Limb (tissue), 2 donors: ENCODE data around the gene DLX6.

Source experiments
- DNase-seq, 2 donors: peaks; one replicate each; pipeline ENCODE4 v3.0.0-alpha.2; 2016; ENCODE audit errors: extremely low spot score in 2 of 2

DLX6 gene

GRCh38 chr7:97009753-97010732, 4.7 kb downstream of the DLX6 start:
- no peak for DNase-seq

- no peak for DNase-seq
These were observed 5.8 kb downstream of the DLX6 start for GRCh38 chr7:97011104-97011503.

GRCh38 chr7:97011536-97012364, 6.4 kb downstream of the DLX6 start:
- peak in 1 of 2 donors; percentile 23 for DNase-seq

- peak in 1 of 2 donors; percentile 29 for DNase-seq
These were observed 7.2 kb downstream of the DLX6 start for GRCh38 chr7:97012365-97013133.

GRCh38 chr7:97013134-97013844, 7.9 kb downstream of the DLX6 start:
- peak in 1 of 2 donors; percentile 34 for DNase-seq

GRCh38 chr7:97013845-97014134, 8.4 kb downstream of the DLX6 start:
- DNase-seq = no peak

- DNase-seq = no peak
These were observed 8.9 kb downstream of the DLX6 start for GRCh38 chr7:97014145-97014750.

GRCh38 chr7:97015279-97015678, 9.9 kb downstream of the DLX6 start:
- DNase-seq = no peak

- peak in 1 of 2 donors; percentile 49 for DNase-seq
These were observed 10.5 kb downstream of the DLX6 start for GRCh38 chr7:97015756-97016380.

- DNase-seq = peak in 1 of 2 donors; percentile 62
These were observed 11.2 kb downstream of the DLX6 start for GRCh38 chr7:97016381-97017191.

- DNase-seq = no peak
These were observed 12.1 kb downstream of the DLX6 start for GRCh38 chr7:97017192-97018125.

GRCh38 chr7:97018126-97018601, 12.8 kb downstream of the DLX6 start:
- no peak for DNase-seq

GRCh38 chr7:97018791-97019531, 13.6 kb downstream of the DLX6 start:
- DNase-seq = peak in 1 of 2 donors; percentile 35

GRCh38 chr7:97019710-97020225, 14.4 kb downstream of the DLX6 start:
- DNase-seq = no peak

- peak in 1 of 2 donors; percentile 36 for DNase-seq
These were observed 15.2 kb downstream of the DLX6 start for GRCh38 chr7:97020601-97020995.

GRCh38 chr7:97020996-97021746, 15.8 kb downstream of the DLX6 start:
- DNase-seq = peak in 1 of 2 donors; percentile 61
